Breast epithelium (tissue), 4 donors: Measurements from ENCODE around the gene RTF2. TPM values are rescaled to one million over a fixed set of nuclear protein-coding genes. Genes with fewer than 3 reads are reported as not detected.
A peak's percentile ranks its signal among the peaks of the same experiment; 100 is the strongest.

ENCODE experiments used
- DNase-seq, 2 donors: peaks; one replicate each; pipeline ENCODE4 v3.0.0-alpha.2; 2019; ENCODE audit warnings: low spot score in 2 of 2
- H3K27ac ChIP-seq, 2 donors: fragments of 200-600 bp; sonication (generic) in 1 of 2; one replicate each; pipeline ENCODE4 v1.5.1; 2016 to 2019; ENCODE audit warnings: mild to moderate bottlenecking in 1 of 2
- H3K27me3 ChIP-seq, 2 donors: fragments of 200-600 bp; sonication (generic) in 1 of 2; one replicate each; pipeline versions ENCODE4 v1.5.1 to v1.6.0; 2017 to 2019; ENCODE audit warnings: control low read depth in 1 of 2, mild to moderate bottlenecking in 1 of 2
- H3K36me3 ChIP-seq: fragments of 200-600 bp; one replicate; pipeline ENCODE4 v1.5.1; 2019
- H3K4me1 ChIP-seq, 2 donors: fragments of 200-600 bp; sonication (generic); one replicate each; pipeline ENCODE4 v1.5.1; 2016 to 2019; ENCODE audit warnings: control low read depth in 1 of 2
- H3K4me3 ChIP-seq, 3 donors: fragments of 200-600 bp; sonication (generic); 1 replicate in 2 of 3; 2 replicates in 1 of 3; pipeline ENCODE4 v1.5.1; 2016 to 2019; ENCODE audit warnings: mild to moderate bottlenecking in 3 of 3, moderate library complexity in 2 of 3
- H3K9me3 ChIP-seq, 2 donors: fragments of 200-600 bp; sonication (generic) in 1 of 2; one replicate each; pipeline ENCODE4 v1.5.1; 2016 to 2019; ENCODE audit warnings: control low read depth in 1 of 2
- CTCF ChIP-seq, 3 donors: fragments of 450-650 bp; IDR thresholded peaks; one replicate each; pipeline ENCODE4 v1.5.1; 2016 to 2017; ENCODE audit warnings: antibody characterized with exemption in 3 of 3, mild to moderate bottlenecking in 3 of 3, moderate library complexity in 3 of 3
- POLR2A ChIP-seq: fragments of 450-650 bp; IDR thresholded peaks from one replicate; pipeline ENCODE4 v1.6.1; 2016; ENCODE audit warnings: antibody characterized with exemption, mild to moderate bottlenecking, moderate library complexity
- POLR2AphosphoS5 ChIP-seq, 3 donors: sonication (generic); formaldehyde crosslinking; IDR thresholded peaks; one replicate each; pipeline ENCODE4 v1.6.1; 2017; ENCODE audit warnings: antibody characterized with exemption in 3 of 3
- intact Hi-C: fragments of 100-400 bp; cut with DNase I; formaldehyde crosslinking; loops from one replicate; pipeline ENCODE4 v1.15.1; 2023; ENCODE audit warnings: low total_unique reads
- total RNA-seq, 3 donors: library from RNA; depleted of rRNA; stranded (reverse); fragments of >200 nt; gene quantifications; one replicate each; pipeline ENCODE4 v1.1.0, GENCODE V29; 2016

The RTF2 gene
- total RNA-seq, 3 donors from 2014 or later = 58.0 to 80.0 (median 66.3) TPM

- H3K27ac ChIP-seq = no peak overlapping the region
Measured at GRCh38 chr20:56437196-56437960, 31.0 kb upstream of the RTF2 start.

GRCh38 chr20:56438284-56438683 is 30.1 kb upstream of the RTF2 start:
- TF ChIP-seq POLR2AphosphoS5 (IDR thresholded peaks at IDR 0.05) (no peak), CTCF (IDR thresholded peaks at IDR 0.05) (no peak)
- no peaks in the 10 kb centered on the region for H3K36me3 ChIP-seq
- no peaks in the 10 kb centered on the region for H3K4me1 ChIP-seq
- no peaks in the 10 kb centered on the region for H3K27me3 ChIP-seq
- no peak overlapping the region for H3K4me3 ChIP-seq
- H3K9me3 ChIP-seq = no peaks in the 10 kb centered on the region
- no peak for DNase-seq
- H3K27ac ChIP-seq = peak overlapping the region in 1 of 2 donors; percentile 35
- intact Hi-C loops = no loop called here

More at GRCh38 chr20:56437196-56437960, 31.0 kb upstream of the RTF2 start:
- Histone ChIP-seq H3K9me3 (no peaks in the 10 kb centered on the region), H3K27me3 (no peaks in the 10 kb centered on the region), H3K4me3 (no peak overlapping the region), H3K4me1 (no peaks in the 10 kb centered on the region), H3K36me3 (no peaks in the 10 kb centered on the region)
- TF ChIP-seq CTCF (IDR thresholded peaks at IDR 0.05) = no peak
- no peak for TF ChIP-seq POLR2A
- TF ChIP-seq POLR2AphosphoS5 (IDR thresholded peaks at IDR 0.05) = no peak
- intact Hi-C loops = no loop called here
- no peak for DNase-seq

GRCh38 chr20:56439771-56440291 is 28.6 kb upstream of the RTF2 start:
- no peaks in the 10 kb centered on the region for H3K27me3 ChIP-seq
- H3K27ac ChIP-seq = peak overlapping the region; percentile 46 to 66
- no peak for TF ChIP-seq CTCF (IDR thresholded peaks at IDR 0.05)
- no peak for TF ChIP-seq POLR2A
- peak in 1 of 3 donors; percentile 50 for TF ChIP-seq POLR2AphosphoS5 (IDR thresholded peaks at IDR 0.05)
- H3K4me3 ChIP-seq = no peak overlapping the region
- H3K4me1 ChIP-seq = no peaks in the 10 kb centered on the region
- H3K36me3 ChIP-seq = no peaks in the 10 kb centered on the region
- peak in 1 of 2 donors; percentile 82 for DNase-seq
- intact Hi-C loops = no loop called here
- H3K9me3 ChIP-seq = no peaks in the 10 kb centered on the region

- intact Hi-C loops = no loop called here
- H3K27me3 ChIP-seq = no peaks in the 10 kb centered on the region
- no peak overlapping the region for H3K4me3 ChIP-seq
- H3K36me3 ChIP-seq = no peaks in the 10 kb centered on the region
- H3K27ac ChIP-seq = peak overlapping the region; percentile 46 to 66
- DNase-seq = no peak
- no peaks in the 10 kb centered on the region for H3K9me3 ChIP-seq
- H3K4me1 ChIP-seq = no peaks in the 10 kb centered on the region
- TF ChIP-seq POLR2AphosphoS5 (IDR thresholded peaks at IDR 0.05) (no peak), POLR2A (no peak), CTCF (IDR thresholded peaks at IDR 0.05) (no peak)
Measured at GRCh38 chr20:56440346-56441007, 27.9 kb upstream of the RTF2 start.
